ENCODE data around the gene PIK3CD.
A peak's percentile ranks its signal among the peaks of the same experiment; 100 is the strongest.
"Not testable (repeated sequence)": the region's sequence is repeated elsewhere in the genome, so short reads cannot be mapped to it uniquely, and the experiment has no call there.

The PIK3CD gene

DNA sequence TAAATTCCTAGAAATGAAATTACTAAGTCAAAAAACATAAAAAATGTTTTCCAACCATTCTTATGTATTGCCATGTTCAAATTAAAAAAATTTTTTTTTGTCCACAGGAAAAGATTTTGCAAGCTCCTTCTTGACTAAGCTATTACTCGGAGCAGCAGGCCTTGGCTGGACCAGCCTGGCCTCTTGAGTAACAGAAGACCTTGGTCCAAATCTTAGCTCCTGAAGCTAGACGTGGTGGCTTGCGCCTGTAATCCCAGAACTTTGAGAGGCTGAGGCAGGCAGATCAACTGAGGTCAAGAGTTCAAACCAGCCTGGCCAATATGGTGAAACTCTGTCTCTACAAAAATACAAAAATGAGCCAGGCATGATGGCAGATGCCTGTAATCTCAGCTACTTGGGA lies 94.7 kb downstream of the PIK3CD start:
- no peak for DNase-seq

DNA sequence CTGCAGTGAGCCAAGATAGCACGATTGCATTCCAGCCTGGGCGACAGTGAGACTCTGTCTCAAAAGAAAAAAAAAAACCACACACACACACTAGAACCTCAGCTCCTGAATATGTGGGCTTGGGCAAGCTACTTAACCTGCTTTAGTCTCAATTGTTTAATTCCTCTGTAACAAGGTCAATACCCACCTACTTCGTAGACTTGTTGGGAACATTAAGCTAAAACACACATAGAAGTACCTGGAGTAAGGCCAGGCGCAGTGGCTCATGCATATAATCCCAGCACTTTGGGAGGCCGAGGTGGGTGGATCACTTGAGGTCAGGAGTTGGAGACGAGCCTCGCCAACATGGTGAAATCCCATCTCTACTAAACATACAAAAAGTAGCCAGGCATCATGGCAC lies 95.1 kb downstream of the PIK3CD start:
- DNase-seq = no peak

DNA sequence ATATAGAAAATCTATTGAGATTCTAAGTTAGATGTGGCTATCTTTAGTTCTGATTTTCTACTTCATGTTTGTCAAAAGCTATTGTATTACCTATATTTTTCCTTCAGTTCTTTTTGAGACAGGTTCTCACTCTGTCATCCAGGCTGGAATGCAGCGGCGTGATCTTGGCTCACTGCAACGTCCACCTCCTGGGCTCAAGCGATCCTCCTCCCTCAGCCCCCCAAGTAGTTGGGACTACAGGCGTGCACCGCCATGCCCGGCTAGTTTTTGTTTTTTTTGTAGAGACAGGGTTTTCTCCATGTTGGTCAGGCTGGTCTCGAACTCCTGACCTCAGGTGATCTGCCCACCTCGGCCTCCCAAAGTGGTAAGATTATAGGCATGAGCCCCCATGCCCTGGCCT lies 96.9 kb downstream of the PIK3CD start:
- not testable (repeated sequence) for DNase-seq

DNA sequence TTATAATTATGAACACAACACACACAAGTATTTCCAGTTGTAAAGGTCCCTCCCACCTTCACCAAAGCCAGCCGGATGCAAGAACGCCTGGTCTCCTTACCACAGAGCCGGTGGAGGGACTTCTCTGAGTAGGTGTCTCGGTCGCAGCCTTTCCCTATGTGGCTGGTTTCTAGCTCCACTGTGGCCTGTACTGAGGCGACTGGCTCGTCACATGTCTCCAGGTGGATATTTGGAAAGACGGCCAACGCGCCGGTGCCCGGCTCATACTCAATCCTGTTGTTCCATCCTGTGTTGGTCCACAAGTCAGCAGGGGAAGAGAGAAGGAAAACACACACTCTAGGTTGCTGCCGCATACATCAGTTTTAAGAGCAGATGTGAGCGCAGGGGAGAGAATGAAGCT lies 97.8 kb downstream of the PIK3CD start:
- no peak for DNase-seq

DNA sequence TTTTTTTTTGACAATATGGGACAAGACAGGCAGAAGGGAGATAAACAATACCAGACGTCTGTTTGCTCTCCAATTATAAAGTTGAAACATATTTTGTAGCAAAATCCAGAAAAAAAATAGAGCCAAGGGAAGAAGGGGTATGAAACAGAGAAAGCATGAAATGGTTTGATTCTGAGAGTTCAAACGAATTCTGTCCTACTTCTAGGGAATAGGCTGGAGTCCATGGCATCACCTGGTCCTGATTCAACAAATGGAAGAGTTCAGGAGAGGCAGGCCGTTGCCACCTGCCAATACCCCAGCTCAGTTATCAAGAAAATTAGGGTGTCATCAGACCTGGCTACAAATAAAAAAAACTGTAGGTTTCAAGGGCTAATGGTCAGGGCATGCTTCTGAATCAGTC lies 100.4 kb downstream of the PIK3CD start:
- DNase-seq = no peak

DNA sequence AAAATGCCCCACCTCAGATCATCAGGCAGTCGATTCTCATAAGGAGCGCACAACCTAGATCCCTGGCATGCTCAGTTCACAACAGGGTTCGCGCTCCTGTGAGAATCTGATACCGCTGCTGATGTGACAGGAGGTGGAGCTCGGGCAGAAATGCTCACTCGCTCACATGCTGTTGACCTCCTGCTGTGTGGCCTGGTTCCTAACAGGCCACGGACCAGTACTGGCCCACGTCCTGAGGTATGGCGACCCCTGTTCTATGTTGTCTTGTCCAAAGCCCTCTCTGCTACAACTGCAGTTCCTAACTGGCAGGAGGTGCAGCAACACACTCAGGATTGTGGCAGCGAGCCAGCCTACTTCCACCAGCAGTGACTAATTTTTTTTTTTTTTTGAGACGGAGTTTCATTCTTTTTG lies 101.6 kb downstream of the PIK3CD start:
- DNase-seq = no peak

DNA sequence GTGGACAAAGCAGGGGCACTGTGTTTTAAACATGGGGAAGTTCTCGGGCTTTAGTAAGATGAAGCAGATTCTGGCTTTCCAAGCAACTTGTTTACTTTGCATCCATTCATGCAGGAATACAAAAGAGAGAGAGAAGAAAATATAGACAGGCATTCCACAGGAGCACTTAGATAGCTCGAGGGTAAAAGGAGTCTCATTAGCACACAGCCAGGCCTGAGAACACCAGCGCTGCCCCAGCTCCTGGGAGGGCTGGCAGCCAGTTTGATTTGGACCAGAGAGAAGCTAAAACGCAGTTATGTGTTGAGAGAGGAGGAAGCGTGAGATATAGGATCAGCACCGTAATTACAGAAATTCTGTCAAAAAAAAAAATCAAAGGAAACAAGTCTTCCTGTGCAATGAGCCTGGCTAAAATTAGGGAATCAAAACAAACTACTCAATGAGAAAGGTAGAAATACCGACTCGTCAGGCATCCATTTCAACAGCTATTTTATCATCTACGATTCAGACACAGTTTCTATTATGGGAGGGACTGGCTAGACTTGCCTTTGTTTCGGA lies 104.0 kb downstream of the PIK3CD start:
- no peak for DNase-seq

DNA sequence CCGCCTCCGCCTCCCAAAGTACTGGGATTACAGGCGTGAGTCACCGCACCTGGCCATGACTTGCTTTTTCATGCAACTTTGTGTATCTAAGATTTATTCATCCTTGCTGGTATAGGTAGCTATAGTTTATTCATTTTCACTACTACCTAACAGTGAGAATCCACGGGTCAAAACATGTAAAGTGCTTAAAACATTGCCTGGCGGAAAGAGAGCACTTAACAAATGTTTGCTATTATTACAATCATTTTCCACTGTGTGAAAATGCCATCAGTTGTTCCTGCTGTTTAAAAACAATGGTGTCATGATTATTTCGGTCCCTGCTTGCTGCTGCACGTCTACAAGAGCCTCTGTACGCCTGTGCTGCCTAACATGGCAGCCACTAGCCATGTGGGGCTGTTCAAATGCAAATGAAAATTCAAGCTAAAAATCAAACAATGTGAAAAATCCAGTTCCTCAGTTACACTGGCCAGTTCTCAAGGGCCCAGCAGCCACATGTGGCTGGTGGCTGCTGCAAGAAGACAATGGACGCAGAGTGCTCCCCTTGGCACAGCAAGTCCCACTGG lies 107.1 kb downstream of the PIK3CD start:
- no peak for DNase-seq

DNA sequence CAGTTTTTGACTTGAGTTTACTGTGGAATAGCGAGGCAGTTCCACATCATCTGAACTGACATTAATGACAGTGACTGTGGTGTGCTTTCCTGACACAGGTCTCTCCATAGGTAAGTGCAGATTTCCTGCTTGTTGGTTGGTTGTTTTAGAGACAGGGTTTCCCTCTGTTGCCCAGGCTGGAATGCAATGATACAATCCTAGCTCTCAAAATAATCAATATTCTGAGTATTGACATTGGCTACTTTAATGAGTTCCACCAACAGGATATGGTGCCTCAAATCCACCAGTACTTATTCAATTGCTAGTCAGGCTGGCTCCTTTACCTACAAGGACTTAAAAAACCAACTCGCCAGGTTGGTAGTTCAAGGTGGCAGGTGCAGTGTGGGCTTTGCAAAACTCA lies 108.4 kb downstream of the PIK3CD start:
- DNase-seq = no peak

DNA sequence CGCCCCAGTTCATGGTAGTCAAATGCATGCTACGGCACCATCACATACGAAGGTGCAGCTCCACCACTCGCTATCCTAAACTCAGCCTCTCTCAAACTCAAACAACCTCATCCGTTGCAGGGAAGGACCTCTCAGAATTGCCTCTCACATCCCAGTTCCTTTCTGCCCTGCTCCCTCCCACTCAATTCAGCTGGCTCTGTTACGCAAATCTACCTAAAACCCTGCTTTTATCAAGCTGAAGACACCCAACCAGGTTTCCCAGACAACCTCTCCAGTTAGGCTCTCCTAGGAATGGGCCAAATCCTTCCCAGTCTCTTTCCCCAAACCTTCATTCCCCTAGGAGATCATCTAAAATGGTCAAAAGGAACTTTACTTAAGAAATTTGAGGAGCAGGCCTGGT lies 109.3 kb downstream of the PIK3CD start:
- DNase-seq = no peak

DNA sequence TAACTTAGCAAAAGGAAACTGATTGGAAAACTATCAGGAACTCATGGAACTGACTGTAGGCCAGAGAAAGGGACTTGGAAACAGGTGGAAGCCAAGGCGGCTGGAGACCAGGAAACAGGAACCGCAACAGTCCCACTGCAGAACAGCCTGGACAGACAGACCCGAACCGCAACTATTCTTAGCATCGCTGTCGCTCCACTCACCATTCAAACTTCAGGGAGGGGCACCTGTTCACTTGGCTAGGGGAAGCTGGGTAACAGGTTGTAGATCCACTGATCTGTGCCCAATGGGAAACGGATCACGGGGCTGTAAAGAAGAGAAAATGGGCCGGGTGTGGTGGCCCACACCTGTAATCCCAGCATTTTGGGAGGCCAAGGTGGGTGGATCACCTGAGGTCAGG lies 110.3 kb downstream of the PIK3CD start:
- DNase-seq = no peak

DNA sequence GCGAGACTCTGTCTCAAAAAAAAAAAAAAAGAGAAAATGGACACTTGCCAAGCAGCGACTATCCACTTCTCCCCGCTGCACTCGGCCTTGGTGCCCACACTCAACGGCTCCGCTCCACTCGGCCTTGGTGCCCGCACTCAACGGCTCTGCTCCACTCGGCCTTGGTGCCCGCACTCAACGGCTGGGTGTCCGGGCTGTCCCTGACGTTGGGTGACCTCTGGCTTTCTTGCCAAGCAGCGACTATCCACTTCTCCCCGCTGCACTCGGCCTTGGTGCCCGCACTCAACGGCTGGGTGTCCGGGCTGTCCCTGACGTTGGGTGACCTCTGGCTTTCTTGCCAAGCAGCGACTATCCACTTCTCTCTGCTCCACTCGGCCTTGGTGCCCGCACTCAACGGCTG lies 110.9 kb downstream of the PIK3CD start:
- not testable (repeated sequence) for DNase-seq

DNA sequence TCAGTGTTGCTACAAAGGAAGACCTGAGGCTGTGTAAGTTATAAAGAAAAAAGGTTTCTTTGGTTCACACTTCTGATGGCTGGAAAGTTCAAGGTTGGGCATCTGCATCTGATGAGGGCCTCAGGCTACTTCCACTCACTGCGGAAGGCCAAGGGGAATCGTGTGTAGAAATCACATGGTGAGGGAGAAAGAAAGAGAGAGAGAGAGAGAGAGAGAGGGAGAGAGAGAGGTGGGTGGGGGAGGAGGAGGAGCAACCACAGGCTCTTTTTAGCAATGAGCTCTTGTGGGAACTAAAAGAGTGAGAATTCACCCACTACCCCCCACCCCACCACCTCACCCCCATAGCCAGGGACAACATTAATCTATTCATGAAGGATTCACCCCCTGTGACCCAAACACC lies 112.4 kb downstream of the PIK3CD start:
- no peak for DNase-seq

DNA sequence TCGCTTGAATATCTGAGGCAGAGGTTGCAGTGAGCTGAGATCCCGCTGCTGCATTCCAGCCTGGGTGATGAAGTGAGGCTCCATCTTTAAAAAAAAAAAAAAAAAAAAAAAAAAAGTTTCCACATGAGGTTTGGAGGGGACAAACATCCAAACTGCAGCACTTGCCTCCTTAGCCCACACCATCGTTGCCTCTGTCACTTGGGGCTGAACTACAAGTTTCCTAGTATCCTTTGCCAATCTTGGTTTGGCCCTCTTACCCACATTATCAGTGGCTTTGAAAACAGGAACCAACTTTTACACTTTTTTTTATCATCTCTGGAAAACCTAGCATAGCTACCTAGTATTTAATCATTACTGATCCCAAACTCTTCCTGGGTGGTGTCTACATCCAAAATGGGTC lies 113.0 kb downstream of the PIK3CD start:
- DNase-seq = no peak

DNA sequence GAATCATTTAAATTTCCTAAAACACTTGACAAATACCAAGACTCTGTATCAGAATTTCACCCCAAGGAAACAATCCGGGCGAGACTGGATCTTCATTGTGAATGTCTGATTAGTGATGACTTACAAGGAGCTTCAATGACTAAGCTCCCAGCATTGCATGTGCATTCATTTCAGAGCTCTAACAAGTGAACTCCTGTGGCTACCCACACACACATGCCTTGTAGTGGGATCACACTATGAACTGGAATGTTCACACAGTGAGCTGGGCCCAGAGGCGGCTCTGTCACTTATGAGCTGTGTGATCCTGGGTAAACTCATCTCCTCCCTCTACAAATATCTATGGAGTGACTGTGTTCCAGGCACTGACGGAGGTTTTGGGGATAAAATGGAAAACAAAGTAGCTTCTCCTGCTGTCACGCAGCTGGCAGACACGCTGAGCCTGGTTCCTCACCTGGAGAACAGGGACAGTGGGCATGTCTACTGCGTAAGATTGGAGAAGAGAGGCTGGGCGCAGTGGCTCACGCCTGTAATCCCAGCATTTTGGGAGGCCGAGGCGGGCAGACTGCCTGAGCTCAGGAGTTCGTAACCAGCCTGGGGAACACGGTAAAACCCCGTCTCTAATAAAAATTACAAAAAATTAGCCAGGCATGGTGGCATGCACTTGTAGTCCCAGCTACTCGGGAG lies 115.4 kb downstream of the PIK3CD start:
- DNase-seq = no peak

DNA sequence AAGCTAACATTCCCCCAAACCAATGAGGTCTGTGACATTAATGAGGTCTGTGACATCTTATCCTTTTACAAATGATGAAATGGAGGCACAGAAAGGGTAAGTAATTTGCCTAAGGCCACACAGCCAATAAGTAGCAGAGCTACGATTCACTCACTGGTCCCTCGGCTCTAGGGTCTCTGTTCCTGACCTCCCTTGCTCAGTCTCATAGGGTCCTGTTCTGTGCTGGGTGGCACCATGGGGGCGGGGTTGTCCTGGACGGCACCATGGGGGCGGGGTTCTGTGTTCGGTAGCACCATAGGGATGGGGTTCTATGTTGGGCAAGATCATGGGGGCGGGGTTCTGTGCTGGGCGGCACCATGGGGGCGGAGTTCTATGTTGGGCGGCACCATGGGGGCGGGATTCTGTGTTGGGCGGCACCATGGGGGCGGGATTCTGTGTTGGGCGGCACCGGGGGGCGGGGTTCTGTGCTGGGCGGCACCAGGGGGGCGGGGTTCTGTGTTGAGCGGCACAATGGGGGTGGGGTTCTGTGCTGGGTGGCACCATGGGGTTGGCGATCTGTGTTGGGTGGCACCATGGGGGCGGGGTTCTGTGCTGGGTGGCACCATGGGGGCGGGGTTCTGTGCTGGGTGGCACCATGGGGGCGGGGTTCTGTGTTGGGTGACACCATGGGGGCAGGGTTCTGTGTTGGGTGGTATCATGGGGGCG lies 116.6 kb downstream of the PIK3CD start:
- DNase-seq = peak; percentile 3

DNA sequence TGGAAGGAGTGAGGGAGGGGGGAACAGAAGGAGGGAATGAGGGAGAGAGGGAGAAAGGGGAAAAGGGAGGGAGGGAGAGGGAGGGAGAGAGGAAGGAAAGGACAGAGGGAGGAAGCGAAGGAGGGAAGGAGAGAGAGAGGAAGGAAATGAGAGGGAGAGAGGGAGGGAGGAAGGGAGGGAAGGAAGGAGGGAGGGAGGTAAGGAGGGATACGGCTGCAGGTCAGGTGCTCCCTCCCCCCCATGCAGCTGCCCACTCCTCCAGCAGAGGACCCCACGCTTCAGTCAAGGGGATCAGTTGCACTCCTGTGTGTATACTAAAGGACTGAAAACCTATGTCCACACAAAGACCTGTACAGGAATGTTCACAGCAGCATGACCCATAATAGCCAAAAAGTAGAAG lies 117.5 kb downstream of the PIK3CD start:
- DNase-seq = no peak

DNA sequence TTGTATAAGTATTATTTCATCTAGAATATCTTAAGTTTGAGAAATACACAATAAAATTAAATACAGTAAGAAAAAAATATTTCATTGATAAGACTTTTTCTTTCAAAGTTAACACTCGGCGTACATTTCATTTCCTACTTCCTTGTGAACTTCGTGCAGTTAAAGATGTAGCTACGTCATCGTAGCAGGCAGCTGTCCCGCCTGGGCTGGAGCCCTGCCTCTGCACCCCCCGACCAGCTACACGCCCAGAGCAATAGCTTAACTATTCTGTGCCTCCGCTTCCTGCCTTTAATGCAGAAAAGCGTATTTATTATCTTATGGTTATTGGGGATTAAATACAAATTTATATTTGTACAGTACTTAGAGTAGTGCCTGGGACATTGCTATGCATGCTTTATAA lies 118.8 kb downstream of the PIK3CD start:
- DNase-seq = no peak

DNA sequence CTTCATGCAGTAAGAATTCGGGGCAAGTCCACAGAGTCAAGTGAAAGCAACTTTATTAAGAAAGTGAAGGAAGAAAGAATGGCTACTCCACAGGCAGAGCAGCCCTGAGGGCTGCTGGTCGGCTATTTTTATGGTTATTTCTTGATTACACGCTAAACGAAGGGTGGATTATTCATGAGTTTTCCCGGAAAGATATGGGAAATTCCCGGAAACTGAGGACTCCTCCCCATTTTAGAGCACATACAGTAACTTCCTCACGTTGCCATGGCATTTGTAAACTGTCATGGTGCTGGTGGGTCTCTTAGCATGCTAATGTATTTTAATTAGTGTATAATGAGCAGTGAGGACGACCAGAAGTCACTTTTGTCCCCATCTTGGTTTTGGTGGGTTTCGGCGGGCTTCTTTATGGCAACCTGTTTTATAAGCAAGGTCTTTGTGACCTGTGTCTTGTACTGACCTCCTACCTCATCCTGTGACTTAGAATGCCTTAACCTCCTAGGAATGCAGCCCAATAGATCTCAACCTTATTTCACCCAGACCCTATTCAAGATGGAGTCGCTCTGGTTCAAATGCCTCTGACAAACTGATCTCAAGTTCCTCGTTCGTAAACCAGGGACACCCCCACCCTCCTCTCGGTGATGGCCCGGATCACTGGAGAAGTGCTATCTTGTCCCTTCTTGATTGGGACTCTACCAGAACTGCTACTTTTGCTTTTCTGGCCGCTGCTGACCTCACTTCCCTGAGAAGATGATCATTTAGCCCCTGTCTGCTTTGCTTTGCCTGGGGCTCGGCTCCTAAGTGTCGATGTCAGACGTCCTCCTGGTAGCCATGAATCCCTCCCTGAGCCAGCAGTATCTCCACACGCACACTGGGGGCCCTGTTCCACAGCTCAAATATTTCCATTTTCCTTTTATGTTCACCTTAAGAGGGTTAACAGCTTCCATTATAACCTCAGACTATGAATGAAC lies 123.5 kb downstream of the PIK3CD start:
- no peak for DNase-seq

DNA sequence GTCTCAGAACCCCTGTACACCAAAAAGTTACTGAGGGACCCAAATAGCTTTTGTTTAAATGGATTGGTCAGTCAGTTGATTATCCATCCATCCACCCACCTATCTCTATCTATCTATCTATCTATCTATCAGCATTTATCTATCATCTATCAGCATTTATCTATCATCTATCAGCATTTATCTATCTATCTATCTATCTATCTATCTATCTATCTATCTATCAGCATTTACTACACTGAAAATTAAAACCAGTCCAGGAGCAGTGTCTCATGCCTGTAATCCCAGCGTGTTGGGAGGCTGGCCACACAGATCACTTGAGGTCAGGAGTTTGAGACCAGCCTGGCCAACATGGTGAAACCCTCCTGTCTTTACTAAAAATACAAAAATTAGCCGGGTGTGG lies 125.2 kb downstream of the PIK3CD start:
- no peak for DNase-seq

Measured in CD4-positive, alpha-beta T cell treated with Interferon gamma for 1 hour (primary cell).